BJ (cell line): ENCODE results near the gene FA2H. TPM values are rescaled to one million over a fixed set of nuclear protein-coding genes. Genes with fewer than 3 reads are reported as not detected.

Experiments used
- CTCF ChIA-PET: fragments of 350-600 bp; formaldehyde crosslinking; extraction: SDS; loops from one replicate; lab custom pipeline; 2021; ENCODE audit warnings: antibody characterized with exemption, inconsistent platforms; lab: Yijun Ruan, JAX
- POLR2A ChIA-PET: fragments of 300-600 bp; sonication (Branson Sonifier 250); formaldehyde crosslinking; extraction: SDS; loops from one replicate; lab custom pipeline; 2021; ENCODE audit warnings: antibody characterized with exemption; lab: Charles Lee
- DNase-seq: peaks from one replicate; pipeline ENCODE4 v3.0.0-alpha.2; 2011; ENCODE audit warnings: low read depth
- H3K27me3 ChIP-seq: 2 replicates; pipeline ENCODE4 v1.6.0; 2011; ENCODE audit warnings: low read length; ENCODE audit not compliant: control insufficient read depth, insufficient read depth
- H3K36me3 ChIP-seq: 2 replicates; pipeline ENCODE4 v1.5.1; 2011; ENCODE audit warnings: low read length; ENCODE audit not compliant: control insufficient read depth, insufficient read depth
- H3K4me3 ChIP-seq: 2 replicates; pipeline ENCODE4 v1.5.1; 2011; ENCODE audit warnings: low read depth, mild to moderate bottlenecking, control low read depth, low read length
- CTCF ChIP-seq: IDR thresholded peaks from 2 replicates; pipeline ENCODE4 v1.5.1; 2011; ENCODE audit warnings: low read depth, mild to moderate bottlenecking, control low read depth, inconsistent platforms, low read length, moderate library complexity; ENCODE audit not compliant: insufficient read depth
- polyA plus RNA-seq: library from polyadenylated mRNA; depleted of rRNA; stranded (reverse); fragments of >200 nt; gene quantifications from 2 replicates; pipeline ENCODE4 v1.2.3, GENCODE V29; 2011

FA2H gene
- polyA plus RNA-seq, 1 experiment = not detected

GRCh38 chr16:74807052-74807646 lies 32.5 kb upstream of the FA2H start:
- ChIA-PET POLR2A (no interaction called here), CTCF (interaction anchor here (2.8 kb wide), 1 partner anchor 12 kb away, joined by 10 read pairs; no protein-coding TSS in a partner anchor)
- TF ChIP-seq CTCF = no peak

GRCh38 chr16:74800216-74800871 lies 25.7 kb upstream of the FA2H start:
- H3K36me3 ChIP-seq = no peaks in the 10 kb centered on the region
- no peak for TF ChIP-seq CTCF
- ChIA-PET POLR2A (no interaction called here), CTCF (no interaction called here)
- DNase-seq = no peak
- H3K4me3 ChIP-seq = no peak overlapping the region
- 0 out of 2 replicates have a peak, but pooled peaks cover 1% of the 10 kb centered on the region for H3K27me3 ChIP-seq

More at GRCh38 chr16:74807052-74807646, 32.5 kb upstream of the FA2H start:
- Histone ChIP-seq H3K36me3 (no peaks in the 10 kb centered on the region), H3K4me3 (no peak overlapping the region), H3K27me3 (peaks cover 2% of the 10 kb centered on the region; the same call in 1 of the 2 replicates)
- DNase-seq = no peak

- 0 out of 2 replicates have a peak, but pooled peaks cover 1% of the 10 kb centered on the region for H3K27me3 ChIP-seq
- H3K36me3 ChIP-seq = no peaks in the 10 kb centered on the region
- DNase-seq = no peak
- no peak overlapping the region for H3K4me3 ChIP-seq
- POLR2A ChIA-PET = no interaction called here
- TF ChIP-seq CTCF = no peak
- CTCF ChIA-PET = interaction anchor here (0.9 to 1.6 kb wide), 2 partner anchors 16 to 65 kb away, joined by 4 to 5 read pairs; no protein-coding TSS in a partner anchor
Observed at GRCh38 chr16:74797414-74797813, 22.8 kb upstream of the FA2H start.

GRCh38 chr16:74795104-74795503 lies 20.5 kb upstream of the FA2H start:
- H3K27me3 ChIP-seq = 0 out of 2 replicates have a peak, but pooled peaks cover 1% of the 10 kb centered on the region
- CTCF ChIA-PET = interaction anchor here (1.1 to 1.7 kb wide), 2 partner anchors 12 to 67 kb away, joined by 3 to 10 read pairs; no protein-coding TSS in a partner anchor
- POLR2A ChIA-PET = no interaction called here
- no peaks in the 10 kb centered on the region for H3K36me3 ChIP-seq
- DNase-seq = no peak
- no peak for TF ChIP-seq CTCF
- H3K4me3 ChIP-seq = no peak overlapping the region

GRCh38 chr16:74794668-74795067 lies 20.0 kb upstream of the FA2H start:
- DNase-seq = no peak
- no peaks in the 10 kb centered on the region for H3K36me3 ChIP-seq
- no peak for TF ChIP-seq CTCF
- ChIA-PET POLR2A (no interaction called here), CTCF (interaction anchor here (1.1 to 1.7 kb wide), 2 partner anchors 12 to 67 kb away, joined by 3 to 10 read pairs; no protein-coding TSS in a partner anchor)
- H3K4me3 ChIP-seq = no peak overlapping the region
- 0 out of 2 replicates have a peak, but pooled peaks cover 1% of the 10 kb centered on the region for H3K27me3 ChIP-seq
